ENCODE data around the gene TROAP.

DNA sequence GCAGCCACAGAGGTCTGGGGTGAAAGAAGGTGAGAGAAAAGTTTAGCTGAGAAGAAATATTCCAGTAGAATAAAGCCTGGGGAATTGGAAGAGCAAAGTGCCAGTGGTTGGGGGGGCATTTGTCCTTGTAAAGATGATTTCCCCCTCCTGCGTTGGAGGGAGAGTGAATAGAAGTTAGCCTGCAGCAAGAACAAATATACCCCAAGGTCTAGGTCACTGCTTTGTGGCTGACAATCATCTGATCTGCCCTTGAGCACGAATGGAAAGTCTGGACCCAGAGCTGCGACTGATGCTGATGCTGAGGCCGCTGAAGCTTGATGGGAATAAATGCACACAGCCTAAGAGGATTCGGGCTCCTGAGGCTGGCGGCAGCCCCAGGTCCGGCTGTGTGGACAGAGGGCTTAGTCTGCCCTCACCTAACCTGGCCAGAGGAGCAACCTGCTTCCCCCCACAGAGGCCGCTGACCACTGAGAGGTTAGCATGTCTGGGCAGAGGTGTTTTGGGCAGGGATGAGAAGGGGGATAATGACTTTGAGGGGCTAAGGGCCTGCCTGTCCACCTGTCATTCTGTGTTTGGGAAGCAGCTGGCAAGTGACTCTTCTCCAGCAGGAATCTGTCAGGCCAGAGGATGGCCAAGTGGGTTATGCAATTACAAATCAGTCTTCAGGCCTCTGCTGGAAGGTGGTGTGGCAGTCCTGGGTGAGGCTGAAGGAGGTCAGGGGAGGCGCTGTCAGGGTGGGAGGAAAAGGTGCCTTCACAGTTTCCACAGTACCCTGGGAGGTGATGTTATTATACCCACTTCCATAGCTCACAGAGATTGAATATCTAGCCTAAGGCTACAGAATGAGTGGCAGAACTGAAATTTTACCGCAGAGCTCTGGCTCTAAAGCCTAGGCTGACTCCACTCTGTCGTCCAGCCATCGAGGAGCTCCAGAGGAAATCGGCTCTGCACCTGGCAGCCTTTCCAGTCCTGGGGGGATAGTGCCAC is 46.5 kb upstream of the TROAP start:
- TF ChIP-seq CTCF (IDR thresholded peaks at IDR 0.05) (no peak), POLR2A (IDR thresholded peaks at IDR 0.05) (no peak)
